GM13977 (cell line): ENCODE measurements around the gene IDE.

Source experiments
- DNase-seq: peaks from one replicate; pipeline ENCODE4 v3.0.0; 2012; ENCODE audit warnings: low spot score
- CTCF ChIP-seq: IDR thresholded peaks from 2 replicates; pipeline ENCODE4 v1.5.1; 2012; ENCODE audit warnings: mild to moderate bottlenecking, control low read depth; ENCODE audit not compliant: insufficient read depth; ENCODE audit errors: extremely low read depth, missing control alignments
- in situ Hi-C: fragments of 300-500 bp; cut with MboI; formaldehyde crosslinking; loops from one replicate; pipeline ENCODE4 v1.12.0; 2022; ENCODE audit warnings: low sequenced_read_pairs, low pct_unique_long_range_greater_than_20kb, mixed read lengths, inconsistent platforms; ENCODE audit not compliant: unreplicated experiment

The IDE gene

GRCh38 chr10:92530891-92531535 is 42.9 kb downstream of the IDE start:
- no peak for TF ChIP-seq CTCF
- in situ Hi-C loops: no loop called here
- DNase-seq: no peak

GRCh38 chr10:92530421-92530820 is 43.5 kb downstream of the IDE start:
- no peak for DNase-seq
- no peak for TF ChIP-seq CTCF
- in situ Hi-C loops: no loop called here

- in situ Hi-C loops: loop anchor here (10.0 kb wide), 1 partner anchor 47 kb away; the partner anchor contains the start of gene IDE
- no peak for TF ChIP-seq CTCF
- DNase-seq: no peak
Measured at GRCh38 chr10:92527716-92528115, 46.2 kb downstream of the IDE start.

- in situ Hi-C loops: loop anchor here (10.0 kb wide), 1 partner anchor 51 kb away; the partner anchor contains the start of gene IDE
- TF ChIP-seq CTCF: no peak
- no peak for DNase-seq
Measured at GRCh38 chr10:92523639-92524038, 50.3 kb downstream of the IDE start.

- peak; percentile 63 for DNase-seq
- in situ Hi-C loops: no loop called here
- TF ChIP-seq CTCF: peak; percentile 71
Measured at GRCh38 chr10:92517034-92517655, 56.7 kb downstream of the IDE start.

- no peak for DNase-seq
- in situ Hi-C loops: no loop called here
- TF ChIP-seq CTCF: no peak
Measured at GRCh38 chr10:92508866-92509265, 65.0 kb downstream of the IDE start.

- no peak for DNase-seq
- no peak for TF ChIP-seq CTCF
- in situ Hi-C loops: no loop called here
Measured at GRCh38 chr10:92506336-92506735, 67.6 kb downstream of the IDE start.
